ENCODE data around the gene NR6A1.

NR6A1 gene

GRCh38 chr9:124781967-124782660 is 11.0 kb upstream of the NR6A1 start:
- H3K4me3 ChIP-seq (ENCODE audit: low read depth, low read length) = no peak overlapping the region
- no peak for TF ChIP-seq CTCF (IDR thresholded peaks at IDR 0.05; ENCODE audit: low read depth, low read length)

- H3K4me3 ChIP-seq (ENCODE audit: low read depth, low read length) = no peak overlapping the region
- no peak for TF ChIP-seq CTCF (IDR thresholded peaks at IDR 0.05; ENCODE audit: low read depth, low read length)
Measured at GRCh38 chr9:124780757-124781151, 9.6 kb upstream of the NR6A1 start.

DNA sequence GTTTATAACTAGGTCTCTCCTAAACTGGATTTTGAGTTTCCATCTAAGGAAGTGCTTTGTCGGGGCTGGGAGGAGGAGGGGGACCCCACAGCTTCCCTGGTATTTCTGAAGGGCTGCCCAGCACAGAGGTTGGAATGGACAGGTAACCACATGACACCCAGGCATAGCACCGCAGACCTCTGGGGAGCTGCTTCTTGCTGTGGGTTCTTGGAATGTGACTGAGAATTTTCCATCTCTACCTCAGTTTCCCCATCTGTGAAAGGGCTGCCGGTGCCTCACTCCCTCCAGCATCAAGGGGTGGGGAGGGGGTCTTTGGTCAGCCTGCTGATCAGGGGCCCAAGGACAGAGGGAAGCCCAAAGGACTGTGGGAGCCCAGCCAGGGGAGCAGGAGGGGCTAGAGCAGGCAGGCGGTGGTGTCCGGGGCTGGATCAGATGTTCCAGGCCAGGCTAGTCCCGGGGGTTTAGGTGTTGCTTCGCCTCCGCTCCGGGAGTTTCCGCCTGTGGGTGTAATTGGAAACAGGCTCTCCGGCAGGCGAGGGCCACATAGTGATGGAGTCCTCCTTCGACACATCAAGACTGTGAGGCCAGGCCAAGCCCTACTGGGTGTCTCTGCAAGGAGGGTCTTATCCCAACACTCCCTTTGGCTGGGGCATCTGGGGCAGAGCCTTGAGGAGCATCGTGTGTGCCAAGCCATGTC is 9.1 kb upstream of the NR6A1 start:
- H3K4me3 ChIP-seq (ENCODE audit: low read depth, low read length) = peak overlapping the region; percentile 40

DNA sequence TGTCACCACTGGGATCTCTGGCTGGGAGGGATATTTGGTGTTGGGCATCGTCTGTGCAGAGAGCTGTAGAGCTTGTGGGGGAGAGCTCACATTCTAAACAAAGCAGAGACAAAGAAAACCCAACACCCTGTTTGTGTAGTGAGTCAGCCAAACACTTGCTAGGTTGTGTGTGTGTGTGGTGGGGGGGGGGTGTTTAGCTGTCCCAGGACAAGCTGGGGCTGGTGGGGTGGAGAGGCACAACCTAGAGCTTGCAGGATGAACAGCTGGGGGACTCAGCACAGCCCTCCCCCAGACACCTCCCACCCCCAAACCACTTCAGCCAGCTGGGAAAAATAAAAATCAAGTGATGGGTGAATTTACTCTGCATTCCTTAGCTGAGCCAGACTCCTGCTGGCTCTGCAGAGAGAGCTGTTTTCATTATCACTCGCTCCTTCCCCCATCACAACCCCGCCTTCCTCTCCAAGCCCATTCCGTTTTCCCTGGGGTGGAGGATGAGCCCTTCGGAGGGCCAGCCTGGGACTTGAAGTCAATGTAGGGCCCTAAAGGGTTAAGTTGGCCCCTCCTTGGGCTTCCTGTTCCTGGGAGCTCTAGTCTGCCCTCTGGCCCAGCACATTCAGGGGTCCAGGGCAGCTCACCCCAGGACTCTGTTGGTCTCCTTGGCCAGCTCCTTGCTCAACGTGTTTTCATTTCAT is 8.4 kb upstream of the NR6A1 start:
- no peak for TF ChIP-seq CTCF (IDR thresholded peaks at IDR 0.05; ENCODE audit: low read depth, low read length)
- H3K4me3 ChIP-seq (ENCODE audit: low read depth, low read length) = peak overlapping the region; percentile 40

More for the DNA sequence above, 9.1 kb upstream of the NR6A1 start:
- no peak for TF ChIP-seq CTCF (IDR thresholded peaks at IDR 0.05; ENCODE audit: low read depth, low read length)

DNA sequence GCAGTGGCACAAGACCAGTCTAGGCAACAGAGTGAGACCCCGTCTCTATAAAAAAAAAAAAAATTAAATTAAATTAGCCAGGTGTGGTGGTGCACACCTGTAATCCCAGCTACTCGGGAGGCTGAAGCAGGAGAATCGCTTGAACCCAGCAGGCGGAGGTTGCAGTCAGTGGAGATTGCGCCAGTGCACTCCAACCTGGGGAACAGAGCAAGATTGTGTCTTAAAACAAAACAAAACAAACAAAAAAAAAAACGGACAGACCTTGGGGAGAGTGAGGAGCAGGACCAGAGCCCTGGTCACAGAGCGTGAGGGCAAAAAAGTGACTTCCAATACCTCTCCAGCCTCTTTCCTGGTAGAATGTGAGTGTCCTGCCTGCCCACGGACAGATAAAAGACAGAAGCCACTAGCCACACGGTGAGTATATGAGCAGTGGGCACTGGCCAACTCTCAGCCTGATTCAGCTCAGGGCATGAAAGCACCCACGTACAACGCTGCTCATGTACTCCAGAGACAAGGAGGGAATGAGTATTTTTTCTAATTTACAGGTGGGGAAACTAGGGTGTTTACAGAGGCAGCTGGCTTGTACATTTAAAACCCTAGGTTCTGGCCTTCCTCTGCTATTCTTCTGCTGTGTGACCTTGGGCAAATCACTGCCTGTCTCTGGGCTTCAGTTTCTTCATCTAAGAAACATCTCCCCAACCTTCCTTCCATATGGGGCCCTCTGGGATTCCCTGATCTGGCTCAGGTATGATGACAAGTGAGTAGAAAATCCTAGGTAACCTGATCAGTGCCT is 7.7 kb upstream of the NR6A1 start:
- TF ChIP-seq CTCF (IDR thresholded peaks at IDR 0.05; ENCODE audit: low read depth, low read length) = no peak
- no peak overlapping the region for H3K4me3 ChIP-seq (ENCODE audit: low read depth, low read length)

- TF ChIP-seq CTCF (IDR thresholded peaks at IDR 0.05; ENCODE audit: low read depth, low read length) = peak; percentile 42
- peak within 1 kb of the TSS; percentile 61 for H3K4me3 ChIP-seq (ENCODE audit: low read depth, low read length)
Measured at GRCh38 chr9:124776954-124777648, 6.0 kb upstream of the NR6A1 start, which contains the start of gene OLFML2A. TSS of gene OLFML2A (plus strand) at chr9:124777133. CDS start at chr9:124777271, 138 bp downstream.
